ENCODE results near the gene PUS1. TPM values are rescaled to one million over a fixed set of nuclear protein-coding genes. Genes with fewer than 3 reads are reported as not detected.

The PUS1 gene
- total and polyA plus RNA-seq, 9 of the 15 experiments (the other 6 are each of a cell fraction or from before 2014, with no cell fraction given) = 1.9 to 90.8 (median 30.0) TPM

- TF ChIP-seq NR2C2 (CRISPR knock-in tag; IDR thresholded peaks at IDR 0.05) (0 out of 2 replicates have a peak, but pooled peaks have one; percentile 49), NR2C2 (tag; IDR thresholded peaks at IDR 0.05) (peak; percentile 72), PTTG1 (tag; IDR thresholded peaks at IDR 0.05; ENCODE audit: low read depth) (no peak), ELF4 (CRISPR knock-in tag; IDR thresholded peaks at IDR 0.05) (no peak), MAFF (IDR thresholded peaks at IDR 0.05; ENCODE audit: low read length) (peak; percentile 79; the same call in 1 of the 2 replicates), ZKSCAN1 (IDR thresholded peaks at IDR 0.05; ENCODE audit: low read depth, low read length) (no peak), SMAD3 (CRISPR knock-in tag; conservative IDR thresholded peaks at IDR 0.05) (no peak), YBX1 (IDR thresholded peaks at IDR 0.05) (no peak), HMBOX1 (IDR thresholded peaks at IDR 0.05) (no peak), CREB1 (IDR thresholded peaks at IDR 0.05) (peak; percentile 77), CREB1 (CRISPR knock-in tag; IDR thresholded peaks at IDR 0.05) (peak; percentile 79), PATZ1 (CRISPR knock-in tag; IDR thresholded peaks at IDR 0.05; ENCODE audit: borderline replicate concordance) (no peak), BMI1 (IDR thresholded peaks at IDR 0.05; ENCODE audit: low read length) (no peak), TFAP4 (CRISPR knock-in tag; IDR thresholded peaks at IDR 0.05; ENCODE audit: borderline replicate concordance) (peak; percentile 91), TRIM25 (IDR thresholded peaks at IDR 0.05; ENCODE audit: borderline replicate concordance) (no peak), GTF2A2 (tag; IDR thresholded peaks at IDR 0.05) (no peak)
Observed at GRCh38 chr12:131896080-131896810, 32.8 kb upstream of the PUS1 start (continued).
